K562 (cell line): ENCODE measurements around the gene DAGLB. TPM values are rescaled to one million over a fixed set of nuclear protein-coding genes. Genes with fewer than 3 reads are reported as not detected.
A peak's percentile ranks its signal among the peaks of the same experiment; 100 is the strongest.

Source experiments
- ATAC-seq: fragments of 200-7000 bp; cut with Tn5 transposase; 3 replicates; pipeline ENCODE4 v1.9.1; 2020; ENCODE audit warnings: moderate library complexity
- BruUV-seq: library from RNA; stranded (reverse); fragments of 400-500 nt; replicated peaks from 2 replicates; lab custom pipeline; 2021; lab: Mats Ljungman, UMichigan
- CTCF ChIA-PET: fragments of 300-600 bp; formaldehyde crosslinking; extraction: SDS; loops from one replicate; lab custom pipeline; 2021; ENCODE audit warnings: low intra/inter-chr PET ratio; lab: Yijun Ruan, JAX
- POLR2A ChIA-PET: fragments of 300-600, 350-650 bp; sonication (Branson Sonifier 250); formaldehyde crosslinking; extraction: SDS; loops from one replicate; lab custom pipeline; 2021; ENCODE audit warnings: antibody characterized with exemption, inconsistent platforms; lab: Yijun Ruan, JAX
- DNase-seq, 4 experiments: peaks; one replicate each; pipeline versions ENCODE4 v3.0.0 to v3.0.0-alpha.2; 2011 to 2018; ENCODE audit warnings: low spot score in 3 of 4, mixed read lengths in 3 of 4; ENCODE audit errors: extremely low read depth in 1 of 4
- FAIRE-seq: peaks from 2 replicates; lab custom pipeline; 2011; peaks lifted over from hg19 to GRCh38; lab: Jason Lieb, UNC
- H2AFZ ChIP-seq: 2 replicates; pipeline ENCODE4 v1.6.0; 2011; ENCODE audit warnings: low read depth, low read length, control low read depth, inconsistent platforms
- H3K27ac ChIP-seq: fragments of 200-600 bp; 3 replicates; pipeline ENCODE4 v1.8.0; 2011; ENCODE audit warnings: low read depth, mild to moderate bottlenecking, control low read depth, inconsistent platforms, low read length, moderate library complexity, mixed read lengths; ENCODE audit errors: extremely low read depth
- H3K27me3 ChIP-seq, 2 experiments: fragments of 300-600 bp in 1 of 2; 2 replicates in 1 of 2; 3 replicates in 1 of 2; pipeline versions ENCODE4 v1.6.0 to v1.8.0; 2011; ENCODE audit warnings: inconsistent platforms in 2 of 2, low read length in 2 of 2, mild to moderate bottlenecking in 1 of 2, mixed read lengths in 1 of 2, moderate library complexity in 1 of 2; ENCODE audit not compliant: control insufficient read depth in 2 of 2, insufficient read depth in 2 of 2
- H3K36me3 ChIP-seq: fragments of 300-600 bp; 3 replicates; pipeline ENCODE4 v1.8.0; 2011; ENCODE audit warnings: mild to moderate bottlenecking, low read length, inconsistent platforms; ENCODE audit not compliant: control insufficient read depth, insufficient read depth
- H3K4me1 ChIP-seq, 2 experiments: fragments of 200-600 bp in 1 of 2; replicated peaks in 1 of 2; 2 replicates in 1 of 2; 3 replicates in 1 of 2; pipeline versions ENCODE4 v1.5.1 to v1.8.0; 2011; ENCODE audit warnings: inconsistent platforms in 2 of 2, low read length in 2 of 2, mild to moderate bottlenecking in 1 of 2, mixed read lengths in 1 of 2, moderate library complexity in 1 of 2; ENCODE audit not compliant: control insufficient read depth in 2 of 2, insufficient read depth in 2 of 2
- H3K4me2 ChIP-seq: 2 replicates; pipeline ENCODE4 v1.6.1; 2011; ENCODE audit warnings: low read length, control low read depth, inconsistent platforms, mixed read lengths; ENCODE audit not compliant: insufficient read depth
- H3K4me3 ChIP-seq: fragments of 200-600 bp; sonication (generic), shearing (Covaris generic); 2 replicates; pipeline ENCODE4 v1.5.1; 2016; ENCODE audit warnings: control low read depth, inconsistent platforms
- H3K79me2 ChIP-seq: fragments of 200-600 bp; 3 replicates; pipeline ENCODE4 v1.8.0; 2011; ENCODE audit warnings: low read length, inconsistent platforms; ENCODE audit not compliant: control insufficient read depth, insufficient read depth
- H3K9ac ChIP-seq, 2 experiments: 2 replicates each; pipeline versions ENCODE4 v1.6.0 to v1.6.1; 2011; ENCODE audit warnings: low read depth in 2 of 2, low read length in 2 of 2, control low read depth in 1 of 2, inconsistent platforms in 1 of 2, mild to moderate bottlenecking in 1 of 2, mixed read lengths in 1 of 2; ENCODE audit not compliant: insufficient read depth in 1 of 2
- H3K9me1 ChIP-seq: one replicate; pipeline ENCODE4 v1.6.0; 2011; ENCODE audit warnings: inconsistent platforms, mild to moderate bottlenecking, low read length, moderate library complexity; ENCODE audit not compliant: control insufficient read depth, insufficient read depth
- H3K9me3 ChIP-seq: replicated peaks from 2 replicates; pipeline ENCODE4 v1.5.1; 2011; ENCODE audit warnings: low read depth, low read length, inconsistent platforms; ENCODE audit not compliant: control insufficient read depth, insufficient read depth
- H4K20me1 ChIP-seq: replicated peaks from 2 replicates; pipeline ENCODE4 v1.6.1; 2011; ENCODE audit warnings: low read length, inconsistent platforms, mixed read lengths; ENCODE audit not compliant: control insufficient read depth, insufficient read depth
- ATF7 ChIP-seq: fragments of 450-650 bp; IDR thresholded peaks from 2 replicates; pipeline ENCODE4 v1.7.1; 2014; ENCODE audit warnings: mild to moderate bottlenecking, moderate library complexity
- HNRNPH1 ChIP-seq: fragments of 200-400 bp; formaldehyde crosslinking; optimal IDR thresholded peaks from 2 replicates; pipeline ENCODE3; 2017; ENCODE audit warnings: low read depth, mild to moderate bottlenecking, low read length, moderate library complexity
- KLF10 ChIP-seq: fragments of 250-450 bp; sonication (Bioruptor Pico); IDR thresholded peaks from 2 replicates; pipeline ENCODE4 v1.6.1; 2021; ENCODE audit warnings: matching md5 sums
- MIER1 ChIP-seq: fragments of 450-650 bp; IDR thresholded peaks from 2 replicates; pipeline ENCODE4 v1.6.1; 2016; ENCODE audit warnings: antibody characterized with exemption, mild to moderate bottlenecking, low read depth
- PTRF ChIP-seq: fragments of 450-650 bp; IDR thresholded peaks from 2 replicates; pipeline ENCODE4 v1.6.1; 2016; ENCODE audit warnings: mild to moderate bottlenecking, missing genetic modification characterization, missing compliant biosample characterization
- ZBTB8A ChIP-seq: fragments of 450-650 bp; IDR thresholded peaks from 2 replicates; pipeline ENCODE4 v1.6.1; 2018; ENCODE audit warnings: mild to moderate bottlenecking, moderate library complexity; ENCODE audit not compliant: partially characterized antibody
- ZNF282 ChIP-seq: sonication (generic); formaldehyde crosslinking; IDR thresholded peaks from 2 replicates; pipeline ENCODE4 v1.8.1; 2023; ENCODE audit warnings: missing genetic modification reagents
- WGBS: fragments of 100-300 bp; shearing (Covaris generic); methylation state at CpG from one replicate; pipeline ENCODE4 v1.1.6; 2016; ENCODE audit warnings: low coverage, mixed read lengths; ENCODE audit not compliant: insufficient coverage; ENCODE audit errors: missing lambda C conversion rate; 5-methylcytosine and 5-hydroxymethylcytosine counted together
- in situ Hi-C: fragments of 300-500 bp; cut with MboI; formaldehyde crosslinking; loops from 4 replicates; pipeline ENCODE4 v1.15.0; 2018; ENCODE audit warnings: inconsistent platforms, mixed read lengths
- intact Hi-C: fragments of 100-400 bp; cut with micrococcal nuclease; formaldehyde crosslinking; loops from 2 replicates; pipeline ENCODE4 v1.14.2; 2022
- polyA plus RNA-seq, 8 experiments: library from polyadenylated mRNA; depleted of rRNA in 4 of 8; stranded (reverse) in 5 of 8; unstranded in 3 of 8; fragments of >200 nt; fragmentation: Nextera tagmentation in 2 of 8; fragmentation: Illumina TruSeq in 1 of 8; extraction: Ambion mirVana in 2 of 8; extraction: Trizol in 1 of 8; gene quantifications; 2 replicates each; pipeline versions ENCODE4 v1.2.1 to v1.2.3, GENCODE V29; 2011 to 2014; ENCODE audit warnings: inconsistent platforms in 1 of 8, missing spikeins in 1 of 8
- total RNA-seq, 7 experiments: library from RNA; depleted of rRNA in 6 of 7; stranded (reverse); fragments of >200 nt in 6 of 7; fragmentation: Illumina TruSeq in 2 of 7; extraction: Trizol in 2 of 7; gene quantifications; 2 replicates each; pipeline versions ENCODE4 v1.2.1 to v1.2.3, GENCODE V29; 2011 to 2021; ENCODE audit warnings: low replicate concordance in 1 of 7
- TF ChIP-seq, protein P1 (sequence below): fragments of 450-650 bp; IDR thresholded peaks from 2 replicates; pipeline ENCODE4 v1.6.1; 2016; ENCODE audit warnings: low read depth
- TF ChIP-seq, protein P2 (sequence below): fragments of 450-650 bp; IDR thresholded peaks from 2 replicates; pipeline ENCODE4 v1.6.1; 2017; ENCODE audit warnings: mild to moderate bottlenecking, moderate library complexity

Gene DAGLB
- total and polyA plus RNA-seq, 9 of the 15 experiments (the other 6 are each of a cell fraction or from before 2014, with no cell fraction given) = 0.92 to 16.4 (median 9.3) TPM

DNA sequence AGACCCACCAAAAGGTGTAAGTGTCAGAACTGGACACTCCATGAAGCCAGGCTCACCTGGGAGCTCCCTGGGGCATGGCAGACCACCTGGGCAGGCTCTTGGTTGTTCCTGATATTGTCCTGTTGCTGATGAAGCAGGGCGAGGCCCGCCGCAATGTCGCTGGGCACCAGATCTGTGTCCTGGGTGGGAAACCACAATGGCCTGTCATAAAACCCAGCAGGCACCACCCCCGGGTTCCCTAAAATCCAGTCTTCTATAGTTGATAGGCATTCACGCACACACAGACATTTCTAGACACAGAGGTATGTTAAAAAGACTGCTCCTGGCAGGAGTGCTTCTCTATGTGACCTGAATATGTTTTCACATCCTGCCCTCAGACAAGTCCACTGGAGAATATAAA, 15.0 kb downstream of the DAGLB start:
- CTCF ChIA-PET = no interaction called here

More for the DNA sequence above, 15.0 kb downstream of the DAGLB start:
- H3K4me3 ChIP-seq = no peak overlapping the region
- peaks cover 40% of the 10 kb centered on the region; the same call in 2 of the 3 replicates for H3K36me3 ChIP-seq
- ATAC-seq = no peak
- peaks cover 3% of the 10 kb centered on the region for H3K9me1 ChIP-seq
- H3K9ac ChIP-seq = peak overlapping the region in 1 of 2 experiments; percentile 75; a peak in 1 of 4 replicates
- intact Hi-C loops (loop anchor here (10.0 kb wide), 2 partner anchors 438 to 578 kb away; no protein-coding TSS in a partner anchor), in situ Hi-C loops (no loop called here)
- DNase-seq = peak in 1 of 4 experiments; percentile 9
- no peak overlapping the region for H3K27ac ChIP-seq
- FAIRE-seq = no peak
- H3K4me2 ChIP-seq = no peak overlapping the region
- 94% methylated on average over 6 of the region's 6 CpGs for WGBS
- peaks cover 3 to 8% of the 10 kb centered on the region in 2 experiments; a peak in 2 of 5 replicates for H3K4me1 ChIP-seq
- POLR2A ChIA-PET = no interaction called here
- H3K27me3 ChIP-seq = no peaks in the 10 kb centered on the region
- H3K79me2 ChIP-seq = peaks cover 12% of the 10 kb centered on the region; the same call in 2 of the 3 replicates
- no peaks in the 10 kb centered on the region for H3K9me3 ChIP-seq
- TF ChIP-seq ATF7 = no peak
- TF ChIP-seq, protein P1, sequence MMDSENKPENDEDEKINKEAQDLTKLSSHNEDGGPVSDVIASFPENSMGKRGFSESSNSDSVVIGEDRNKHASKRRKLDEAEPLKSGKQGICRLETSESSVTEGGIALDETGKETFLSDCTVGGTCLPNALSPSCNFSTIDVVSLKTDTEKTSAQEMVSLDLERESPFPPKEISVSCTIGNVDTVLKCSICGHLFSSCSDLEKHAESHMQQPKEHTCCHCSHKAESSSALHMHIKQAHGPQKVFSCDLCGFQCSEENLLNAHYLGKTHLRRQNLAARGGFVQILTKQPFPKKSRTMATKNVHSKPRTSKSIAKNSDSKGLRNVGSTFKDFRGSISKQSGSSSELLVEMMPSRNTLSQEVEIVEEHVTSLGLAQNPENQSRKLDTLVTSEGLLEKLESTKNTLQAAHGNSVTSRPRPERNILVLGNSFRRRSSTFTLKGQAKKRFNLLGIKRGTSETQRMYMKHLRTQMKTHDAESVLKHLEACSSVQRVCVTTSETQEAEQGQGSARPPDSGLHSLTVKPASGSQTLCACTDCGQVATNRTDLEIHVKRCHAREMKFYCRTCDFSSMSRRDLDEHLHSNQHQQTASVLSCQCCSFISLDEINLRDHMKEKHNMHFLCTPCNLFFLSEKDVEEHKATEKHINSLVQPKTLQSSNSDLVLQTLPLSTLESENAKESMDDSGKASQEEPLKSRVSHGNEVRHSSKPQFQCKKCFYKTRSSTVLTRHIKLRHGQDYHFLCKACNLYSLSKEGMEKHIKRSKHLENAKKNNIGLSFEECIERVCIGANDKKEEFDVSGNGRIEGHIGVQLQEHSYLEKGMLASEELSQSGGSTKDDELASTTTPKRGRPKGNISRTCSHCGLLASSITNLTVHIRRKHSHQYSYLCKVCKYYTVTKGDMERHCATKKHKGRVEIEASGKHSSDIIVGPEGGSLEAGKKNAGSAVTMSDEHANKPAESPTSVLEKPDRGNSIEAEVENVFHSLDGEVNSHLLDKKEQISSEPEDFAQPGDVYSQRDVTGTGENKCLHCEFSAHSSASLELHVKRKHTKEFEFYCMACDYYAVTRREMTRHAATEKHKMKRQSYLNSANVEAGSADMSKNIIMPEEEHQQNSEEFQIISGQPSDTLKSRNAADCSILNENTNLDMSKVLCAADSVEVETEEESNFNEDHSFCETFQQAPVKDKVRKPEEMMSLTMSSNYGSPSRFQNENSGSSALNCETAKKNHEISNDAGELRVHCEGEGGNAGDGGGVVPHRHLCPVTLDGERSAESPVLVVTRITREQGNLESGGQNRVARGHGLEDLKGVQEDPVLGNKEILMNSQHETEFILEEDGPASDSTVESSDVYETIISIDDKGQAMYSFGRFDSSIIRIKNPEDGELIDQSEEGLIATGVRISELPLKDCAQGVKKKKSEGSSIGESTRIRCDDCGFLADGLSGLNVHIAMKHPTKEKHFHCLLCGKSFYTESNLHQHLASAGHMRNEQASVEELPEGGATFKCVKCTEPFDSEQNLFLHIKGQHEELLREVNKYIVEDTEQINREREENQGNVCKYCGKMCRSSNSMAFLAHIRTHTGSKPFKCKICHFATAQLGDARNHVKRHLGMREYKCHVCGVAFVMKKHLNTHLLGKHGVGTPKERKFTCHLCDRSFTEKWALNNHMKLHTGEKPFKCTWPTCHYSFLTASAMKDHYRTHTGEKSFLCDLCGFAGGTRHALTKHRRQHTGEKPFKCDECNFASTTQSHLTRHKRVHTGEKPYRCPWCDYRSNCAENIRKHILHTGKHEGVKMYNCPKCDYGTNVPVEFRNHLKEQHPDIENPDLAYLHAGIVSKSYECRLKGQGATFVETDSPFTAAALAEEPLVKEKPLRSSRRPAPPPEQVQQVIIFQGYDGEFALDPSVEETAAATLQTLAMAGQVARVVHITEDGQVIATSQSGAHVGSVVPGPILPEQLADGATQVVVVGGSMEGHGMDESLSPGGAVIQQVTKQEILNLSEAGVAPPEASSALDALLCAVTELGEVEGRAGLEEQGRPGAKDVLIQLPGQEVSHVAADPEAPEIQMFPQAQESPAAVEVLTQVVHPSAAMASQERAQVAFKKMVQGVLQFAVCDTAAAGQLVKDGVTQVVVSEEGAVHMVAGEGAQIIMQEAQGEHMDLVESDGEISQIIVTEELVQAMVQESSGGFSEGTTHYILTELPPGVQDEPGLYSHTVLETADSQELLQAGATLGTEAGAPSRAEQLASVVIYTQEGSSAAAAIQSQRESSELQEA = no peak
- TF ChIP-seq KLF10 = no peak
- no peak for TF ChIP-seq ZBTB8A
- TF ChIP-seq MIER1 = no peak
- no peak for TF ChIP-seq ZNF282 (CRISPR knock-in tag)
- TF ChIP-seq, protein P2, sequence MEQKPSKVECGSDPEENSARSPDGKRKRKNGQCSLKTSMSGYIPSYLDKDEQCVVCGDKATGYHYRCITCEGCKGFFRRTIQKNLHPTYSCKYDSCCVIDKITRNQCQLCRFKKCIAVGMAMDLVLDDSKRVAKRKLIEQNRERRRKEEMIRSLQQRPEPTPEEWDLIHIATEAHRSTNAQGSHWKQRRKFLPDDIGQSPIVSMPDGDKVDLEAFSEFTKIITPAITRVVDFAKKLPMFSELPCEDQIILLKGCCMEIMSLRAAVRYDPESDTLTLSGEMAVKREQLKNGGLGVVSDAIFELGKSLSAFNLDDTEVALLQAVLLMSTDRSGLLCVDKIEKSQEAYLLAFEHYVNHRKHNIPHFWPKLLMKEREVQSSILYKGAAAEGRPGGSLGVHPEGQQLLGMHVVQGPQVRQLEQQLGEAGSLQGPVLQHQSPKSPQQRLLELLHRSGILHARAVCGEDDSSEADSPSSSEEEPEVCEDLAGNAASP = no peak
- no peak for TF ChIP-seq PTRF (tag)
- no peak for TF ChIP-seq HNRNPH1
- no peak overlapping the region for H2AFZ ChIP-seq
- BruUV-seq = no TSS peak
- peaks cover 4% of the 10 kb centered on the region; the same call in 1 of the 2 replicates for H4K20me1 ChIP-seq
